LNCaP clone FGC (cell line): ENCODE data around the gene AZU1.
"Not testable (repeated sequence)": the region's sequence is repeated elsewhere in the genome, so short reads cannot be mapped to it uniquely, and the experiment has no call there.

ENCODE experiments used
- DNase-seq: peaks from one replicate; pipeline ENCODE4 v3.0.0-alpha.2; 2011; ENCODE audit warnings: low read depth
- H3K4me3 ChIP-seq: 2 replicates; pipeline ENCODE4 v1.5.1; 2011; ENCODE audit warnings: mild to moderate bottlenecking, low read depth, low read length, control low read depth
- CTCF ChIP-seq: IDR thresholded peaks from 2 replicates; pipeline ENCODE4 v1.5.1; 2012; ENCODE audit warnings: mild to moderate bottlenecking; ENCODE audit not compliant: control insufficient read depth, insufficient read depth; ENCODE audit errors: extremely low read depth

Gene AZU1

GRCh38 chr19:845707-846521 lies 18.3 kb downstream of the AZU1 start:
- no peak for DNase-seq
- no peak overlapping the region for H3K4me3 ChIP-seq
- TF ChIP-seq CTCF = no peak

- TF ChIP-seq CTCF = no peak
- H3K4me3 ChIP-seq = no peak overlapping the region
- DNase-seq = no peak
Observed at GRCh38 chr19:848386-848921, 20.8 kb downstream of the AZU1 start.

GRCh38 chr19:849195-849594 lies 21.6 kb downstream of the AZU1 start:
- H3K4me3 ChIP-seq, DNase-seq: not testable (repeated sequence)

- no peak overlapping the region for H3K4me3 ChIP-seq
- no peak for TF ChIP-seq CTCF
- DNase-seq = peak; percentile 63
Observed at GRCh38 chr19:850221-850978, 22.8 kb downstream of the AZU1 start.

GRCh38 chr19:850979-851335 lies 23.3 kb downstream of the AZU1 start:
- TF ChIP-seq CTCF = no peak
- H3K4me3 ChIP-seq = no peak overlapping the region
- DNase-seq = no peak

GRCh38 chr19:852136-853013 lies 24.7 kb downstream of the AZU1 start, which contains the start of gene ELANE:
Gene ELANE, plus strand, starts transcription at chr19:852303. Its CDS starts 26 bp downstream, at chr19:852329.
- DNase-seq = no peak
- no peak within 1 kb of the TSS for H3K4me3 ChIP-seq
- no peak for TF ChIP-seq CTCF
